Measurements from ENCODE around the gene ANKS1A. TPM values are rescaled to one million over a fixed set of nuclear protein-coding genes. Genes with fewer than 3 reads are reported as not detected.
A peak's percentile ranks its signal among the peaks of the same experiment; 100 is the strongest.

Gene ANKS1A
- total and polyA plus RNA-seq, 3 experiments from 2014 or later: 3.0 to 9.6 (median 8.7) TPM

- Mint-ChIP-seq H3K27me3 (no peaks in the 10 kb centered on the region), H3K9me3 (no peaks in the 10 kb centered on the region)
- POLR2A ChIA-PET: no interaction called here
These were observed 49.2 kb downstream of the ANKS1A start for GRCh38 chr6:34938268-34938667.

GRCh38 chr6:34940030-34940434, 51.0 kb downstream of the ANKS1A start:
- Mint-ChIP-seq H3K27ac (no peak overlapping the region), H3K9me3 (no peaks in the 10 kb centered on the region), H3K36me3 (peaks cover 0 to 7% (median 1%) of the 10 kb centered on the region in 3 donors), H3K4me1 (peaks cover 4 to 6% (median 4%) of the 10 kb centered on the region in 3 donors), H3K4me3 (no peak overlapping the region), H3K27me3 (no peaks in the 10 kb centered on the region)
- H3K9me3 ChIP-seq (ENCODE audit: low read length): no peaks in the 10 kb centered on the region
- H3K27me3 ChIP-seq (ENCODE audit: insufficient read depth, low read length, poor library complexity, severe bottlenecking): no peaks in the 10 kb centered on the region
- no peak overlapping the region for H3K27ac ChIP-seq (ENCODE audit: low read depth, low read length)
- ChIA-PET POLR2A (no interaction called here), CTCF (no interaction called here)
- H3K36me3 ChIP-seq (ENCODE audit: insufficient read depth, low read length): no peaks in the 10 kb centered on the region
- H3K4me3 ChIP-seq (ENCODE audit: low read length): no peak overlapping the region
- no peak for DNase-seq
- H3K4me1 ChIP-seq (ENCODE audit: insufficient read depth, low read length): no peaks in the 10 kb centered on the region

More at GRCh38 chr6:34938268-34938667, 49.2 kb downstream of the ANKS1A start:
- CTCF ChIA-PET: no interaction called here
- DNase-seq: no peak
- no peaks in the 10 kb centered on the region for H3K36me3 ChIP-seq (ENCODE audit: insufficient read depth, low read length)
- no peak overlapping the region for H3K4me3 ChIP-seq (ENCODE audit: low read length)
- no peaks in the 10 kb centered on the region for H3K9me3 ChIP-seq (ENCODE audit: low read length)
- no peak overlapping the region for H3K27ac ChIP-seq (ENCODE audit: low read depth, low read length)
- Mint-ChIP-seq H3K36me3 (peaks cover 0 to 5% (median 0%) of the 10 kb centered on the region in 3 donors), H3K4me3 (no peak overlapping the region), H3K27ac (peak overlapping the region in 1 of 8 donors; percentile 6), H3K4me1 (peaks cover 4 to 6% (median 4%) of the 10 kb centered on the region in 3 donors)
- H3K27me3 ChIP-seq (ENCODE audit: insufficient read depth, low read length, poor library complexity, severe bottlenecking): no peaks in the 10 kb centered on the region
- no peaks in the 10 kb centered on the region for H3K4me1 ChIP-seq (ENCODE audit: insufficient read depth, low read length)

GRCh38 chr6:34941421-34941820, 52.4 kb downstream of the ANKS1A start:
- H3K36me3 Mint-ChIP-seq: peaks cover 0 to 7% (median 3%) of the 10 kb centered on the region in 3 donors
- Histone ChIP-seq H3K4me3 (ENCODE audit: low read length) (no peak overlapping the region), H3K36me3 (ENCODE audit: insufficient read depth, low read length) (no peaks in the 10 kb centered on the region), H3K9me3 (ENCODE audit: low read length) (no peaks in the 10 kb centered on the region), H3K27me3 (ENCODE audit: insufficient read depth, low read length, poor library complexity, severe bottlenecking) (no peaks in the 10 kb centered on the region), H3K27ac (ENCODE audit: low read depth, low read length) (no peak overlapping the region), H3K4me1 (ENCODE audit: insufficient read depth, low read length) (no peaks in the 10 kb centered on the region)
- H3K27me3 Mint-ChIP-seq: no peaks in the 10 kb centered on the region
- ChIA-PET POLR2A (no interaction called here), CTCF (no interaction called here)
- H3K27ac Mint-ChIP-seq: no peak overlapping the region
- no peaks in the 10 kb centered on the region for H3K9me3 Mint-ChIP-seq
- DNase-seq: no peak
- H3K4me3 Mint-ChIP-seq: no peak overlapping the region
- peaks cover 4 to 6% (median 4%) of the 10 kb centered on the region in 3 donors for H3K4me1 Mint-ChIP-seq

- no peak overlapping the region for H3K27ac Mint-ChIP-seq
- no peak overlapping the region for H3K4me3 ChIP-seq (ENCODE audit: low read length)
- H3K27me3 ChIP-seq (ENCODE audit: insufficient read depth, low read length, poor library complexity, severe bottlenecking): no peaks in the 10 kb centered on the region
- H3K36me3 Mint-ChIP-seq: peaks cover 0 to 3% (median 2%) of the 10 kb centered on the region in 3 donors
- CTCF ChIA-PET: no interaction called here
- no peaks in the 10 kb centered on the region for H3K9me3 ChIP-seq (ENCODE audit: low read length)
- no peaks in the 10 kb centered on the region for H3K36me3 ChIP-seq (ENCODE audit: insufficient read depth, low read length)
- no peak for DNase-seq
- H3K4me3 Mint-ChIP-seq: no peak overlapping the region
- H3K4me1 Mint-ChIP-seq: peaks cover 3 to 15% (median 5%) of the 10 kb centered on the region in 3 donors
- no peaks in the 10 kb centered on the region for H3K9me3 Mint-ChIP-seq
- POLR2A ChIA-PET: no interaction called here
- H3K27me3 Mint-ChIP-seq: no peaks in the 10 kb centered on the region
- H3K27ac ChIP-seq (ENCODE audit: low read depth, low read length): no peak overlapping the region
- H3K4me1 ChIP-seq (ENCODE audit: insufficient read depth, low read length): no peaks in the 10 kb centered on the region
These were observed 56.3 kb downstream of the ANKS1A start for GRCh38 chr6:34945317-34945716.

- Histone ChIP-seq H3K27ac (ENCODE audit: low read depth, low read length) (no peak overlapping the region), H3K4me1 (ENCODE audit: insufficient read depth, low read length) (no peaks in the 10 kb centered on the region), H3K4me3 (ENCODE audit: low read length) (no peak overlapping the region), H3K36me3 (ENCODE audit: insufficient read depth, low read length) (no peaks in the 10 kb centered on the region), H3K27me3 (ENCODE audit: insufficient read depth, low read length, poor library complexity, severe bottlenecking) (no peaks in the 10 kb centered on the region), H3K9me3 (ENCODE audit: low read length) (no peaks in the 10 kb centered on the region)
- Mint-ChIP-seq H3K4me1 (peaks cover 3 to 13% (median 3%) of the 10 kb centered on the region in 3 donors), H3K27ac (no peak overlapping the region), H3K4me3 (no peak overlapping the region), H3K27me3 (no peaks in the 10 kb centered on the region), H3K9me3 (no peaks in the 10 kb centered on the region), H3K36me3 (peaks cover 0 to 3% (median 2%) of the 10 kb centered on the region in 3 donors)
- ChIA-PET POLR2A (no interaction called here), CTCF (no interaction called here)
- DNase-seq: no peak
These were observed 58.5 kb downstream of the ANKS1A start for GRCh38 chr6:34947561-34947960.

GRCh38 chr6:34949636-34950035, 60.6 kb downstream of the ANKS1A start:
- Mint-ChIP-seq H3K27me3 (no peaks in the 10 kb centered on the region), H3K4me3 (no peak overlapping the region), H3K9me3 (no peaks in the 10 kb centered on the region), H3K36me3 (peaks cover 0 to 3% (median 1%) of the 10 kb centered on the region in 3 donors), H3K4me1 (peaks cover 3 to 10% (median 3%) of the 10 kb centered on the region in 3 donors), H3K27ac (no peak overlapping the region)
- DNase-seq: no peak
- ChIA-PET POLR2A (no interaction called here), CTCF (interaction anchor here (1.1 kb wide), 1 partner anchor 60 kb away, joined by 3 read pairs; the partner anchor contains the start of gene ANKS1A)
- no peaks in the 10 kb centered on the region for H3K36me3 ChIP-seq (ENCODE audit: insufficient read depth, low read length)
- H3K9me3 ChIP-seq (ENCODE audit: low read length): no peaks in the 10 kb centered on the region
- no peak overlapping the region for H3K4me3 ChIP-seq (ENCODE audit: low read length)
- H3K4me1 ChIP-seq (ENCODE audit: insufficient read depth, low read length): no peaks in the 10 kb centered on the region
- H3K27ac ChIP-seq (ENCODE audit: low read depth, low read length): no peak overlapping the region
- no peaks in the 10 kb centered on the region for H3K27me3 ChIP-seq (ENCODE audit: insufficient read depth, low read length, poor library complexity, severe bottlenecking)

- Mint-ChIP-seq H3K4me3 (no peak overlapping the region), H3K9me3 (no peaks in the 10 kb centered on the region), H3K36me3 (peaks cover 0 to 3% (median 0%) of the 10 kb centered on the region in 3 donors), H3K27ac (no peak overlapping the region), H3K27me3 (no peaks in the 10 kb centered on the region), H3K4me1 (peaks cover 3 to 10% (median 6%) of the 10 kb centered on the region in 3 donors)
- DNase-seq: no peak
- ChIA-PET POLR2A (no interaction called here), CTCF (no interaction called here)
- Histone ChIP-seq H3K9me3 (ENCODE audit: low read length) (no peaks in the 10 kb centered on the region), H3K4me1 (ENCODE audit: insufficient read depth, low read length) (no peaks in the 10 kb centered on the region), H3K27me3 (ENCODE audit: insufficient read depth, low read length, poor library complexity, severe bottlenecking) (no peaks in the 10 kb centered on the region), H3K4me3 (ENCODE audit: low read length) (no peak overlapping the region), H3K36me3 (ENCODE audit: insufficient read depth, low read length) (no peaks in the 10 kb centered on the region), H3K27ac (ENCODE audit: low read depth, low read length) (no peak overlapping the region)
These were observed 61.8 kb downstream of the ANKS1A start for GRCh38 chr6:34950849-34951248.

GRCh38 chr6:34951731-34952130, 62.7 kb downstream of the ANKS1A start:
- no peaks in the 10 kb centered on the region for H3K4me1 ChIP-seq (ENCODE audit: insufficient read depth, low read length)
- no peak overlapping the region for H3K27ac ChIP-seq (ENCODE audit: low read depth, low read length)
- no peak overlapping the region for H3K4me3 ChIP-seq (ENCODE audit: low read length)
- H3K36me3 ChIP-seq (ENCODE audit: insufficient read depth, low read length): no peaks in the 10 kb centered on the region
- no peaks in the 10 kb centered on the region for H3K9me3 ChIP-seq (ENCODE audit: low read length)
- H3K27me3 ChIP-seq (ENCODE audit: insufficient read depth, low read length, poor library complexity, severe bottlenecking): no peaks in the 10 kb centered on the region
- no peak overlapping the region for H3K27ac Mint-ChIP-seq
- CTCF ChIA-PET: no interaction called here
- no peaks in the 10 kb centered on the region for H3K27me3 Mint-ChIP-seq
- H3K4me1 Mint-ChIP-seq: peaks cover 3 to 10% (median 6%) of the 10 kb centered on the region in 3 donors
- H3K4me3 Mint-ChIP-seq: no peak overlapping the region
- no peak for DNase-seq
- peaks cover 0 to 3% (median 2%) of the 10 kb centered on the region in 3 donors for H3K36me3 Mint-ChIP-seq
- POLR2A ChIA-PET: no interaction called here
- no peaks in the 10 kb centered on the region for H3K9me3 Mint-ChIP-seq

Data from CD8-positive, alpha-beta memory T cell (primary cell).